ENCODE results near the gene MAP4K4.

The MAP4K4 gene

DNA sequence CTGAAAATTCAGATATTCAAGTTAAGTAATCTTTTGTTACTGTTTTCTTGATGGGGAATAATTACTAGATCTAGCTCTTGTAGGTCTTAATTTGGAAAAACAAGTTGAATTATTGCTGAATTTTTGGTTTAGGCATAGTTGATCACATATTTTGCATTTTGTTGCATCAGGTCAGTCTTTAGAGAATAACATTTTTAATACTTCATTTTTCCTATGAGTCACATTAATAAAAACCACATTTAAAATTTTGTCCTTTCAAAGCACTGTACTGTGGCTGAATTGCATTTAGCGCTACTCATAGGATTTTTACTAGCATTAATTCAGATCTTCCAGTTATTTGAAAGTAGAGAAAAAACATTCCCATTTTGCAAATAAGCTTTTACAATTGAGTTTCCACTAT, 23.2 kb downstream of the MAP4K4 start:
- DNase-seq (ENCODE audit: low read depth in 2 of 3, low spot score in 2 of 3), result no peak

DNA sequence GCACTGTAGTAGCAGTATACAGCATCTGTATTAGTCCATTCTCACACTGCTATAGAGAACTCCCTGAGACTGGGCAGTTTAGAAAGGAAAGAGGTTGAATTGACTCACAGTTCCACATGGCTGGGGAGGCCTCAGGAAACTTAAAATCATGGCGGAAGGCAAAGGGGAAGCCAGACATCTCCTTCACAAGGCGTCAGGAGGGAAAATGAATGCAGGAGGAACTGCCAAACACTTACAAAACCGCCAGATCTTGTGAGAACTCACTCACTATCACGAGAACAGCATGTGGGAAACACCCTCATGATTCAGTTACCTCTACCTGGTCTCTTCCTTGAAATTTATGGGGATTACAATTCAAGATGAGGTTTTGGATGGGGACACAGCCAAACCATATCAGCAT, 25.4 kb downstream of the MAP4K4 start:
- no peak for DNase-seq (ENCODE audit: low read depth in 2 of 3, low spot score in 2 of 3)

DNA sequence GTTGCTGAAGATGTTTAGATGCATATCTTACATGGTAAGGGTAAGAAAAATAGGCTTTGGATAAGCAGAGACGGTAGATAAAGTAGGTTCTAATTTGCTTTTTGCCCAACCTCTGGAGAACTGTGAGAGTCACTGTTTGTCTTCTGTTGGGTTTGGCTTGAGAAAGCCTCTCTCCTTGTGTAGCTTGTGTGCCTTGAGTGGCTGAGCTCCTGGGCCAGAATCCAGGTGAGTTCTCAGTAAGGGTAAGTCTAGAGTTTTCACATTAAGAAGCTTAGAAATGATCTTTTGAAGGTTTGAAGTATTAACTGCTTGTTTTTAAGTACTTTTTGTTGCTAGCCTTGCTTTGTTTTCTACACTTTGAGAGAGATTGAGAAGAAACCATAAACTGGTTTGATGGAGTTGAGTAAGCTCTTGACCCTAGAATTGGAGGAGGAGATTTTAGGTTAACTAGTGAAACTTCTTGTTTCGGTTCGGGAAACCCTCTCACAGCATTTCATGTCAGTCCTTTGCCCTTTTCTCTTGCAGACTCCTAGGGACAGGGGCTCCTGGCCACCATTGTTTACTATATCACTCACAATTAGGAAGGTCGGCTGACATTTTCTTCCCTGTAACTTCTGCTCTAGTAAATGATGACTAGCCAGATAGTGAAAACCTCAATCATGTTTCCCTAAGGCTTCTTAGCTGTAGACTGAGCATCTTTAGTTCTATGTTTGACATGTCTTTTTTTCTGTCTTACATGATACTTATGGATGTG, 26.0 kb downstream of the MAP4K4 start:
- no peak for DNase-seq (ENCODE audit: low read depth in 2 of 3, low spot score in 2 of 3)

DNA sequence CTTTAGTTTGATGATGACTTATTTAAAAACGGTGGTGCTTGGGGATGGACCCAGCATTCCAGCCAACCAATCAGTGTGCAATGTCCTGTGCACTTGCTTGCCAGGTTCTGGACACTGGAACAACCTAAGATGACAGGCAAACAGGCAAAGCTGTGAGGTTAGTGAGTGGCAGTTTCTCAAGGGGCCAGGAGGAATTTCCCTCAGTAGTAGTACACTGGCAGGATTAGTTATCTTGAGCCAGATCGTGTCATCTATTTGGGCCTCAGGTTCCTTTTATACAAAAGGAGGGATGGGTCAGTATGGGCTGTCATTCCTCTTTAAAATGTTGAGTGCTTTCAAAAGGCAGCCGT, 26.6 kb downstream of the MAP4K4 start:
- no peak for DNase-seq (ENCODE audit: low read depth in 2 of 3, low spot score in 2 of 3)

DNA sequence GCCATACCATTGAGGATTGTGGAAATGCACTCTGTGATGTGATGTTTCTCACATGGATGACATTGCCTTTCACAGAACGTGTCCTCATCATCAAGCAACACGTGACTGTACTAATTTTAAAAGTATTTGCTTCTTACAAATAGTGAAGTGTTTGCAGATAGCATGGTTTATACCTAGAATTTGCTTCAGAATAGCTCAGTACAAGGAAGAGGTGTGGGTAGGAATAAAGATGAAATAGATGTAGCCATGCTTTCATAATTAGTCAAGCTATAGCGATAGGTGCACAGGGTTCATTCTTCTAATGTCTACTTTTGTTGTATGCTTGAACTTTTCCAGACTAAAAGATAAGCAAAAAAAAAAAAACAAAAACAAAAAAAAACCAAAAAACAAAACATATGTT, 27.5 kb downstream of the MAP4K4 start:
- no peak for DNase-seq (ENCODE audit: low read depth in 2 of 3, low spot score in 2 of 3)

DNA sequence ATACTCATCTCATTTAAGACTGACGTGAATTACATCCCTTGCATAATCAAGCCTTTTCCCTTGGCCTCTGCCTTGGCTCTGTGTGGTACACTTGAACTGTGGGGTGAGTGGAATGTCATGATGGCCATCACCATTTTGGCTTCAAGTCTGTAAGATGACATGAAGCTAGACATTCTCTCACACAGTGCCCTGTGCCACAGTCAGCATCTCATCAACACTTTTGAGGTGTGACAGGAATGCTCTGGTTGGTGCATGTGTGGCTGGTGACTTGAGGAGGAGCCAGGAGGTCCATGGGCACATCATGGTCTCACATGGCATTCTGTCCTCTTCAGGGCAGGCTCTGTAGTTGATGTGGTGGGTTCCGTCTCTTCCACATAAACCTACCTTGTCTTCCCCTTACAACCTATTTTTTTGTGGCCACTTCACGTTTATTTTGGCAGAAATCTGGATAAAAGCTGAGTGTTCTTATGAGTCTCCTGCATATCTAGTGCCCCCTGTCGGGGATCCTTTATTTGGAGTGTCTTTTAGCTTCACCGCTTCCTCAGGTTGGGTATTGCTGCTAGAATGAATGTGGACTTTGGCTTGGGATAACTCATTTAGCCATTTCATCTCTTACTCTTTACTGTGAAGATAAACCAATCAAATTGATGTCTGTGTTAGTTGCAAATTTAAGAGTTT, 28.1 kb downstream of the MAP4K4 start:
- no peak for DNase-seq (ENCODE audit: low read depth in 2 of 3, low spot score in 2 of 3)

DNA sequence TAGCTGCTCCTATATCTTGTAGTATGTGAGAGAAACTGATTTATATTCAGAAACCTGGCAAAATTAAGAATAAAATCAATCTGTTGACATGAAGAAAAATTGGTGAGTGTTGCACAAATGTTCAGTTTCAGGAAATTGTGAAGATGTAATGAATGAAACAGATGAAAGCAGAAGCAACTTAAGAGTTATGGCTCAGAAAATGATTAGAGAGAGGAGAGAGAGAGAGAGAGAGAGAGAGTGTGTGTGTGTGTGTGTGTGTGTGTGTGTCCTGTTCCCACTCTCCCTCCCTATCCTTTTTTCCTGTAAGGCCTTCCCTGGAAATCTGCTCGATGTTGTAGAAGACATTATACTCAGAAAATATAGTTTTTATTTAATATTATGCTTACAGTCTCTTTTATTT, 31.4 kb downstream of the MAP4K4 start:
- DNase-seq (ENCODE audit: low read depth in 2 of 3, low spot score in 2 of 3), result no peak

DNA sequence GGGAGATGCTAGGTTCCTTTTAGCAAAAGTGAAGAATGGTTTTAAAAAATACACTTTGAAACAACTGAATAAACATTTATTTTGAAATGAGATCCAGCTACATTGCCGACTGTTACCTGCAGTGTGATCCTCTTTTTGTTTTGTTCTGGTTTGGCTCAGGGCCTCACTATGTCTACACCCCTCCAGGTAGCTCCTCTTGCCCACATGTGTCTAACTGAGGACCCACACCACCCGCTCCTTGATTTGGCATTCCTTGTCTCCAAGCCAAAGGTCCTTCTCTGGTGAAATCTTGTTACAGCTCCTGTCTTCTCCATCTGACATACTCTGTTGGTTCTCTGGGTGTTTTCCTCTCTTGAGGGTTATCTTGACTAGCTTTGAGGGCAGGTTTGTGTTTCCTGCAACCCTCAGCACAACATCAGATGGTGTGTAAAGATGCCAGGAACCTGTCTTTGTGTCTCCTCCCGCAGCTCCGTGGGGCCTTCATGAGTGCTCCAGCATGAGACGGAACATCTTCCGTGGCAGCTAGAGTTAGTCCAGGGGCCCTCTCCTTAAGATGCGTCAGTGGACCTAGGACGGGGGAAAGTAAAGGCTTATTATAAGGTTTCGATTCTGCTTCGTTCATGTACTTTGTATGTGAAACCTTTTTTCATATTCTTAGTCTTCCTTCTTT, 32.1 kb downstream of the MAP4K4 start:
- no peak for DNase-seq (ENCODE audit: low read depth in 2 of 3, low spot score in 2 of 3)

DNA sequence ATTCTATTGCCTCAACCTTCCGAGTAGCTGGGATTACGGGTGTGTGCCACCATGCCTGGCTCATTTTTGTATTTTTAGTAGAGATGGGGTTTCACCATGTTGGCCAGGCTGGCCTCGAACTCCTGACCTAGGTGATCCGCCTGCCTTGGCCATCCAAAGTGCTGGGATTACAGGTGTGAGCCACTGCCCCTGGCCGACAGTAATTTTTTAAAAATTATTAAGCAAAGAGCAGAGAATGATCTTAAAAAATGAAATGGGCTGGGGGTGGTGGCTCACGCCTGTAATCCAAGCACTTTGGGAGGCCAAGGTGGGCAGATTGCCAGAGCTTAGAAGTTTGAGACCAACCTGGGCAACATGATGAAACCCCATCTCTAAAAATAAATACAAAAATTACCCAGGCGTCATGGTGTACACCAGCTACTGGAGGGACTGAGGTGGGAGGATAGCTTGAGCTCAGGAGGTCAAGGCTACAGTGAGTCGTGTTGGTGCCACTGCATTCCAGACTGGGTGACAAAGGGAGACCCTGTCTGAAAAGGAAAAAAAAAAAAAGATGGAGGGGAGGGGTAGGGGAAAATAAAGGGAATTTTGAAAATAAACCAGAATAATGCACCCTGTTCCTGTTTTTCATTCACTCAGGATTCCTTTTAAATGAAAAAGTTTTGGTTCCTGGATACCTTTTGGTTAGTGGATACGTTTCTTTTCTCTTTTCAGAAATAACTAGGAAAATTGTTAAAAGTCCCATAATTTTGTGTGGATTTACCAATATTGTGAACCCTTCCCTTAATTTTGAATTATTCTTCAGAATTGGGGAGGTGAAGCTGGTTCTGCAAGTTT, 33.9 kb downstream of the MAP4K4 start:
- no peak for DNase-seq (ENCODE audit: low read depth in 2 of 3, low spot score in 2 of 3)

DNA sequence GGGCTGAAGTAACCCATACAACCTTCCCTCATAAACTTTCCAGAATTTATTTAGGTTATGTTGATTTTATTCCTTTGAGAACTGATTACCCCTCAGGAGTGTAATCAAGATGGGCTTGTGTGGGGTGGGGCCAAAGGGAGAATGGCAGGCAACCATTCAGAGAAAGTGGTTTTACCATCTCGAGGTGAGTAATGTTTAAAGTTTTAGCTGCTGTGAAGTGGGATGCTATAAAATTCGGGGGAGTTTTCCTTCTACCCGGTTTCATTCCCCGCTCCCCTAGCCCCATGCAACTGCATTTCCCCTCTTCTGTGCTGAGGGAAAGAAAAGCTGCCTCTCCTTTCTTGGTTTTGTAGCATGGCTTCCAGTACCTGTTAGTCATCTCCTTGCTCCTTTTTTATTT, 34.7 kb downstream of the MAP4K4 start:
- no peak for DNase-seq (ENCODE audit: low read depth in 2 of 3, low spot score in 2 of 3)

DNA sequence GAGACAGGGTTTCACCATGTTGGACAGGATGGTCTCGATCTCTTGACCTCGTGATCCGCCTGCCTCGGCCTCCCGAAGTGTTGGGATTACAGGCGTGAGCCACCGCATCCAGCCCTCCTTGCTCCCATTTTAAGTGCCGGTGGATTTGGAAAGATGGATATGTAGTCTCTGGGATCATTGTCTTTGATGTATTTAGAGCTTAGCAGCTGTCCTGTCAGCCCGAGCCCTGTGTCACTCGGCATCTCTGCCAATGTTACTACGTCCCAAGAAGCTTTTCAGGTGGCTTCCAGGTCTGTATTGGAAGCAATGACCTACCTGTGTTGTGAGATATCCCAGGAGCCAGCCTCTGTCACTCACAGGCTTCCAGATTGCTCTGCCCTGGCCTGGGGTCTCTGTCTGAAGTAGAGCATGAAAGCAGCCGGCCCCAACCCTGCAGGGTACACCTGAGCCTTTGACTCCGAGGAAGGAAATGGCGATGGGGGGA, 35.3 kb downstream of the MAP4K4 start:
- DNase-seq (ENCODE audit: low read depth in 2 of 3, low spot score in 2 of 3), result no peak

DNA sequence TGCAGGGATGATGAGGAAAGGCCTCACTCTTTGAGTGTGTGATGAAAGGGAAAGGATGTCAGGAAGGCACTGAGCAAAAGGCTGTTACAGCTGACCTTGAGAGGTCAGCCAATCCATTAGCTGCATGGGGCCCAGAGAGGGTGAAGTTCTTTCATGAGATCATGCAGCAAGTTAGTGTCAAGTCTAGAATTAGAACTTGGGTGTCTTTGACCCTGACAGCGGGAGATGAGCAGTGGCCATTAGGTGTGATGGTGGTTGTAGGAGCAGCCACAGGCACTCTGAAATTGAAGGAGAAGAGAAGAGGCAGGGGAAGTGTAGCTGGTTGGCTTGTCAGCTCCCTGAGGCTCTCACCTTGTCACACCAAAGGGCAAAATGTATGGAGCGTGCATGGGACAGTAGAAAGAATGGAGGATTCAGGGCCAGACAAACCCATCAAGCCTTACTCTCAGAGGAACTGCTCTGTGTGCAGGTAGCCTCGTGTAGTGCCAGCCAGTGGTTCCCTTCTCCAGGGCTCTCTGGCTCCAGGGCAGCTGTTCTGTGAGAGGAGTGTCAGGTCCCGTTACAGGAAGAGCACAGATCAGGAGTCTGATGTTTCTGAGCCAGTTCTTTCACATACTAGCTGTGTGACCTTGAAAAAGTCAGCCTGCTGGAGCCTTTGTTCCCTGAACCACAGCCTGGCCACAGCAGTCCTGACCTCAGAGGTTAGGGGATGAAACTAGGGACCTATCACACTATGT, 35.9 kb downstream of the MAP4K4 start:
- DNase-seq (ENCODE audit: low read depth in 2 of 3, low spot score in 2 of 3), result no peak

DNA sequence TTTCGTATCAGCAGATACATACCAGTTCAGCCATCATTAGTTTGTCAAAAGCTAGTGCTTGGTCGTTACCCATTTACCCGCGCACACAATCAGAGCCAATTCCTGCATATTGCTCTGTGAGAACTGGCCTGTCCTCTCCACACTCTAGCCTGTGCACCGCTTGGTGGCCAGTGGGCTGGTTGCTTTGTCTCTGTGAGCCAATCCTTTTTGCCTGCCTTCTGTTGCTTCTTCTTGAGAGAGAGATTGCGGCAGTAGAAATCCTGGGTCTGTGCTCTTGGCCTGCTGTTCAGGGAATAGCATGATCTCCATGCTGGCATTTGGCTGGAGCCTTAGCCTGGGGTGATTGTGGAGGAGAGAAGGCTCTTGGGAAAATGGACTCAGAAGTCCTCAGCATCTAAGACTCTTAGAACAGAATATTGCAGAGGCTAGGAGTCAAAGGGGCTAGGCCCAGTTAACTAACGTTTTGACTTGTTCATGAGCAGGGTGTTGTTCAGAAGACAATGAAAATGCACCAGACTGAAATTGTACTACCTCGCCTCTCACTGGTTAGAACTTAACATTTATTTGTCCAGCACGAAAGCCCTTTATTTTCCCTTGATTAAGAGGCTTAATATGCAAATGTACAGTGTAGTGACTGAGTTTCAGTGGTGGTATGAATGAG, 37.1 kb downstream of the MAP4K4 start:
- no peak for DNase-seq (ENCODE audit: low read depth in 2 of 3, low spot score in 2 of 3)

DNA sequence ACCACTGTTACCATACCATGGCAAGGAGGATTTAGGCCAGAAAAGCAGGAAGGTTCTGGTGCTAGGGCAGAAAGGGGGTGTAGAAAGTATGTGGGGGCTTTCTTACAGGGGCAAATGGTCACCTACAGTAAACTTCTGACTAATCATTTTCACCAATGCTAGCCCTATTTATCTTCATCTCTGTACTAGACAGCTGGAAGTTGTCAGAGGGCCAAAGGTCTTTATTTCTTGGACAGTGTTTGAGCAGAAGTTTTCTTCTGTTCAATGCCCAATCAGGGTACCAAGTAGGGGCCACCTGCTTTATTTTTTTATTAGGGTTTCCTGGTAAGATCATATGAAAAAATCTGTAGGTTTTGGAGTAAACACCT, 37.6 kb downstream of the MAP4K4 start:
- DNase-seq (ENCODE audit: low read depth in 2 of 3, low spot score in 2 of 3), result no peak

DNA sequence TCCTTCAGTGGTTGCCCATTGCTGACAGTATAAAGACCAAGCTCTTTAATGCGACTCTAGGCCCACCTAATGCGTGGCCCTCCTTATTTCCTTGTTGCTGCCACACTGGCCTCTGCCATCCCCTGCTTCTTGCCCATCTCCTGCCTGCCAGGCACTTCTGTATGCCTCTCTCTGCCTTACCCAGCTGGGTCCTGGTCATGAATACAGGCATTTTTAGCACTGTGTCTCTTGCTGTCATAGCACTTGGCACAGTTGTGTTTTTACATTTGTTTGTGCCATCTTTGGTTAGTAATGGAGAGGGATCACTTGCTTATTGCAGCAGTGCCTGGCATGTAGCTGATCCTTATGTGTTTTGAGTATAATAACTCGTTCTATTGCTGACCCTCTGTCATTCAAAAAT, 38.7 kb downstream of the MAP4K4 start:
- DNase-seq (ENCODE audit: low read depth in 2 of 3, low spot score in 2 of 3), result no peak

DNA sequence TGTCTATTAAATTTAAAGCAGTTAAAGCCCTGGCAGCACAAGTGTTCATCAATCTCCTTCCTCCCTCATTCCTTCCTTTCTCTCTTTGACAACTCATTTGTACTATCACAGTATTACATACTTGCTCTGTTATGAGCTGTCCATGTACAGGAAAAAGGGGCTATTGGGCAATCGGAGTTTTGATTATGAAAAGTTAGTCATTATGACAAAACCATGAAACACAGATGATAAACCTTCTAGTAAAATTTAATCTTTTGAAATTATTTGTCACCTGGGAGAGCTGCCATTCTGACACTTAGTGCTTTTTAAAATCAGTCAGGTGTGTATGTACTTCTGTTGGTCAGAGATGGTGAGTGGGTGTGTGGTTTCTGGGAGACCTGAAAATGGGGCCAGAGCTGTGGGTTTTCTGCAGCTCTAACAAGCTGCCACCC, 39.4 kb downstream of the MAP4K4 start:
- no peak for DNase-seq (ENCODE audit: low read depth in 2 of 3, low spot score in 2 of 3)

DNA sequence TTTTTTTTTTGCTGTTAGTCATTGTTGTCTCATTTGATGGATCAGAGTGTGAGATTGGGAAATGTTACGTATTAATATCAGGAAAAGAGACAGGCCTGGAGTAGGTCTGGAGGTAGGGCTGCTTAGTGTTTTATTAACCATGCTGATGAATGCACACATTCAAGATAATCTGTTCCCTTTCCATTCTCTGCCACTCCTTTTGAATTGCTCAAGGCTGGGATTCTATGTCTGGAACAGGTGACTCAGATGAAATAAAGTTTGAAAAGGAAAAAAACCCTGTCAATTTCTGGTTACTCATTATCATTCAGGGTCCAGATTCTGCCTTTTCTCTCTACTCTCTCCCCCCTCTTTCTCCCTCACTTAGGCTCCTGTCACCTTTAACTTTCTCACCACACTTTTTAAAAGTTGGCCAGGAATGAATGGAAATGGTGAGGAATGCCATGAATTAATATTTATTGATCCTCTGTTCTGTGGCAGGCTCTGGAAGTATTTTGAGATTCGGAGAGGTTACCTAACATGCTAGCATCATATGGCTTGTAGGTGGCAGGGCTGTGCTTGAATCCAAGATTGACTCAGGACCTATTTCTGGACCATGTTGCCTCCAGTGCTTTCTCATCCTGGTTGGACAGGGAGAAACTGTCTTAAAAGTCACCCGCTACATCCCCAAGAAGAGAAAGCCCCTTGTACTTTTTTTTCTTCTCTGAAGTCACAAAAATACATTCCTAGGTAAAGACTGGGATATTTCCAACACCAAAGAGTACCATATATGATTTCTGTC, 40.2 kb downstream of the MAP4K4 start:
- DNase-seq (ENCODE audit: low read depth in 2 of 3, low spot score in 2 of 3), result no peak

DNA sequence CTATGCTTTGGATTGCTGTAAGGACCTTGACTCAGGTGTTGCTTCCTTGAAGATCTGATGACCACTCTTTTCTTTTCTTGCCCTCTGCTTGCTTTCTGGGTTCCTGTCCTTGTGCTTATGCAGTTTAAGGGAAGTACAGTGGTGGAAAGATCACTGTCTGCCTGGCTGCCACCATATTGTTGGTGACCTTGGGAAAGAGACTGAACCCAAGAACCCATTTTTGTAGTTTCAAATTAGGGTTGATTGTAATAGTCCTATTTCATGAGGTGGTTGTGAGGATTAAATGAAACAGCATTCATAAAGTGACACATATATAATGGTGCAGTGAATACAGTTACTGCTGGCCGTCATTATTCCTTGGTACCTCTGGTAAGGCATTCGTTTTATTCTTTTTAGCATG, 41.1 kb downstream of the MAP4K4 start:
- DNase-seq (ENCODE audit: low read depth in 2 of 3, low spot score in 2 of 3), result no peak

DNA sequence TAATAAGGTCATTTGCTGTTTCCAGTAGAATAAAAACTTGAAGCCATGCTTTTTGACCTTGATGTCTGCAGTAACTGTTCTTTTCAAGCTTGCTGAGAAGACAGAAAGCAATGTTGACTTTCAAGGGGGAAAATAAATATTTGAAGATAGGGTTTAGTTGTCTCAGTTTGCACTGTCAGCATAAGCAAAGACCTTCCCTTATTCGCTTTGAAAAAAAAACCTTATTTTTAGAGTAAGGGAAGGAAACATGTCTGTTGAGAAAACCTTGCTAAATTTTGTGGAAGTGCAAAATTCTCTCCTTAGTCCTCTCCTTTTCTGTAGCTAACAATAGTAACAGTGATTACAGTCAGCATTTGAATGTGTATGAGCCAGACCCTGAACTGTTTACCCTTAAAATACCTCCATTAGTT, 43.1 kb downstream of the MAP4K4 start:
- DNase-seq (ENCODE audit: low read depth in 2 of 3, low spot score in 2 of 3), result no peak
